DOHH2 (cell line): ENCODE results near the gene ANXA8.
"Not testable (repeated sequence)": the region's sequence is repeated elsewhere in the genome, so short reads cannot be mapped to it uniquely, and the experiment has no call there.

ENCODE experiments used
- EZH2phosphoT487 ChIP-seq: fragments of 200-600 bp; sonication (generic); IDR thresholded peaks from 2 replicates; pipeline ENCODE4 v1.6.1; 2017; ENCODE audit warnings: borderline replicate concordance, mild to moderate bottlenecking, antibody characterized with exemption, low read length, moderate library complexity, mixed read lengths
- TF ChIP-seq, protein P1 (sequence below): fragments of 200-600 bp; sonication (generic); IDR thresholded peaks from one replicate; pipeline ENCODE4 v1.5.1; 2014; ENCODE audit warnings: antibody characterized with exemption, mild to moderate bottlenecking, low read depth, low read length; ENCODE audit not compliant: poor library complexity, severe bottlenecking

- TF ChIP-seq, protein P1, sequence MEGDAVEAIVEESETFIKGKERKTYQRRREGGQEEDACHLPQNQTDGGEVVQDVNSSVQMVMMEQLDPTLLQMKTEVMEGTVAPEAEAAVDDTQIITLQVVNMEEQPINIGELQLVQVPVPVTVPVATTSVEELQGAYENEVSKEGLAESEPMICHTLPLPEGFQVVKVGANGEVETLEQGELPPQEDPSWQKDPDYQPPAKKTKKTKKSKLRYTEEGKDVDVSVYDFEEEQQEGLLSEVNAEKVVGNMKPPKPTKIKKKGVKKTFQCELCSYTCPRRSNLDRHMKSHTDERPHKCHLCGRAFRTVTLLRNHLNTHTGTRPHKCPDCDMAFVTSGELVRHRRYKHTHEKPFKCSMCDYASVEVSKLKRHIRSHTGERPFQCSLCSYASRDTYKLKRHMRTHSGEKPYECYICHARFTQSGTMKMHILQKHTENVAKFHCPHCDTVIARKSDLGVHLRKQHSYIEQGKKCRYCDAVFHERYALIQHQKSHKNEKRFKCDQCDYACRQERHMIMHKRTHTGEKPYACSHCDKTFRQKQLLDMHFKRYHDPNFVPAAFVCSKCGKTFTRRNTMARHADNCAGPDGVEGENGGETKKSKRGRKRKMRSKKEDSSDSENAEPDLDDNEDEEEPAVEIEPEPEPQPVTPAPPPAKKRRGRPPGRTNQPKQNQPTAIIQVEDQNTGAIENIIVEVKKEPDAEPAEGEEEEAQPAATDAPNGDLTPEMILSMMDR: not testable (repeated sequence)
- not testable (repeated sequence) for TF ChIP-seq EZH2phosphoT487
These were observed 2.0 kb upstream of the ANXA8 start for GRCh38 chr10:47485943-47486342.
